GM12872 (cell line): ENCODE measurements around the gene UBL3.

Experiments
- TF ChIP-seq, protein P1 (sequence below): IDR thresholded peaks from 3 replicates; pipeline ENCODE4 v1.5.1; 2011; ENCODE audit warnings: low read depth, mild to moderate bottlenecking, low read length, moderate library complexity; ENCODE audit not compliant: insufficient read depth

UBL3 gene

DNA sequence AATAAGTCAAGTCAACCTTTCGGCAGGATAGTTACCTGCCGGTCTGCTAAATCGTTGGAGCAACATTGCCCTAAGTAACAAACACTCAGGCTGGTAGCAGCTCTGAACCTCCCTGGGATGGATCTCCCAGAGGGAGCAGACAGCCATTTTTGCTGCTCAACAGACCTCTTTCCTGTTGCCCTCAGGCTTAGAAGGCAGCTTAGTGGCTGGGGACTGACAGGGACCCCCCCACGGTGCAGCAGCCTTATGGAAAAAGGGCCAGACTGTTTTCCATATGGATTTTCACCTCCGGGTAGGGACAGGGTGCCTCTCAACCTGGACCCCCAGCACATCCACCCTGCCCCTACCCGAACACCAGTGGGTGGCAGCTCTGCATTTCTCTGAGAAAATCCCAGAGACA lies 49.7 kb downstream of the UBL3 start:
- TF ChIP-seq, protein P1, sequence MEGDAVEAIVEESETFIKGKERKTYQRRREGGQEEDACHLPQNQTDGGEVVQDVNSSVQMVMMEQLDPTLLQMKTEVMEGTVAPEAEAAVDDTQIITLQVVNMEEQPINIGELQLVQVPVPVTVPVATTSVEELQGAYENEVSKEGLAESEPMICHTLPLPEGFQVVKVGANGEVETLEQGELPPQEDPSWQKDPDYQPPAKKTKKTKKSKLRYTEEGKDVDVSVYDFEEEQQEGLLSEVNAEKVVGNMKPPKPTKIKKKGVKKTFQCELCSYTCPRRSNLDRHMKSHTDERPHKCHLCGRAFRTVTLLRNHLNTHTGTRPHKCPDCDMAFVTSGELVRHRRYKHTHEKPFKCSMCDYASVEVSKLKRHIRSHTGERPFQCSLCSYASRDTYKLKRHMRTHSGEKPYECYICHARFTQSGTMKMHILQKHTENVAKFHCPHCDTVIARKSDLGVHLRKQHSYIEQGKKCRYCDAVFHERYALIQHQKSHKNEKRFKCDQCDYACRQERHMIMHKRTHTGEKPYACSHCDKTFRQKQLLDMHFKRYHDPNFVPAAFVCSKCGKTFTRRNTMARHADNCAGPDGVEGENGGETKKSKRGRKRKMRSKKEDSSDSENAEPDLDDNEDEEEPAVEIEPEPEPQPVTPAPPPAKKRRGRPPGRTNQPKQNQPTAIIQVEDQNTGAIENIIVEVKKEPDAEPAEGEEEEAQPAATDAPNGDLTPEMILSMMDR, result no peak

DNA sequence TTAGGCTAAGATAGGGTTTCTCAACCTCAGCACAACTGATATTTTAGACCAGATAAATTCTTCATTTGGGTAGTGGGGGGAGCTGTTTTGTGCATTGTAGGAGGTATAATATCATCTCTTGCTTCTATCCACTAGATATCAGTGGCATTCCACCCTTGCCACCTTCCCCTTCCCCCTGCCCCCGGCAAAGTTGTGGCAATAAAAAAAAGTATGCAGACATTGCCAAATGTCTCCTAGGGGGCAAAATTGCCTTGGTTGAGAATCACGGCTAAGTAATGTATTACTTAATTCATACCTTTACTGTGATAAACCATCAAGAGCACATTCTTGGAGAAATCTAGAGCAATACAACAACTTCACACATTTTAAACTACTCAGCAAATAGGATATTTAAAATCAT lies 51.4 kb downstream of the UBL3 start:
- TF ChIP-seq, protein P1, result no peak

DNA sequence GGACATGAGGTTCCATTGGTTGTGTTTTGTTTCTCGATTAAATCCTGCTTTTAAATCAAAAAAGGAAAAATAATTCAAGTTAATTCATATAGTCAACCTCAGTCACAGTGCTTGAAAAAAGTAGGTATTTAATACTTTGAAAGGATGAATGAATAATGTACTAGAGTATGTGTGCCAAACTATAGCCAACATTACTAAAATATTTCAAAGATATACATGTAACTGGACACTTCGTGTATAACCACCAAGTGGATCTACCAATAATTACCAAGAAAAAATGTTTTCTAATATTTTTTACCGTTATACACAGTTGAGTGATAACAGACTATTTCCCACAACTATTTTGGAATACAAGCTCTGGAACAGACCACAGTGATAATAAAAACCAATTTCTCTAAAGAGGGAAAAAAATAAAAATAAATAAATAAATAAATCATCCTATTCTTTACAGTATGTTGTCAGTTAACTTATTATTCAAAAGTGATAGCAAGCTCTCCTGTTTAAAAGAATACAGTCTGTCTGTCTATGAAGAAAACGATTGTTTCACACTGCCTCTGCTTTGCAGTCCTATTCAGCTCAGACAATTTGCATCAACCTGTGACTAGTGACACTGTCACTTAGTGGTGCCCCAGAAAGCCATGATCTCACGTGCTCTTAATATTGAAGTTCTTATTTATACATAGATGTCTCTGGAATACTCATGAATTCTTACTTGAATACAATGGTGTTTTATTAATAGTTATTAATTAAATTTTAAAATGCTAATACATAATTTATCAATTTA lies 58.2 kb downstream of the UBL3 start:
- TF ChIP-seq, protein P1, result no peak

DNA sequence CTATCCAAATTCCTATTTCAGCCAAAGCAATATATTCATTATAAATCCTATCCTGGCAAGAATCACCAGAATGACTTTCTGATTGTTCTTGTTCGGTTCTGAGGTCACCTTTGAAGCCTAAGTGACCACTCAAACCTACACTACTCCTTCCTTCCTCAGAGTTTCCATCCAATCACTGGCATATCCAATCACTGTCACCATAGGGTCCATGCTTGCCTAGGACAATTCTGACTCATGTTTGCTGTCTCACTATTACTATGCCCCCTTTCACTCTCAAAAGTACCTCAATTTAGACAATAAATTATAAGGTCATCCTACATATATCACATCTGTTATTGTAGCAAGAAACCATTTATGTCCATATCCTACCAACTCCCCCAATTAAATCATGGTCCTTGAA lies 58.9 kb downstream of the UBL3 start:
- TF ChIP-seq, protein P1, result no peak

DNA sequence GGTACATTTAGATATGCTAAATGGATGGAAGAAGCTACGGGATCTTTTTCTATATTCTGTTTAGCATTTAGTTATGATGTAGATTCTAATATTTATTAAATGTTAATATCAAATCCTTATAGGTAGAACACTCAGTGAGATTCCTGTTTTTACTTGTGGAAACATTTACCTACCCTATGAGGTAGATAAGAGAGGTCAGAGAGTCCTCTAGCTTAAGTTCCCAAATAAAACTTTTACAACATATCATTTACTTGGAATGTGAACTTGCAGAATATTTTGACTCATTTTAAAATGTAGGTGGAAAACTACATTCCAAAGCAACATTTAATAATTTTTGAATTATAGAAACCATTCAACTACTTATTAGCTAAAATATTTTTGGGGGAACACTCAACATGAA lies 63.7 kb downstream of the UBL3 start:
- TF ChIP-seq, protein P1, result no peak

DNA sequence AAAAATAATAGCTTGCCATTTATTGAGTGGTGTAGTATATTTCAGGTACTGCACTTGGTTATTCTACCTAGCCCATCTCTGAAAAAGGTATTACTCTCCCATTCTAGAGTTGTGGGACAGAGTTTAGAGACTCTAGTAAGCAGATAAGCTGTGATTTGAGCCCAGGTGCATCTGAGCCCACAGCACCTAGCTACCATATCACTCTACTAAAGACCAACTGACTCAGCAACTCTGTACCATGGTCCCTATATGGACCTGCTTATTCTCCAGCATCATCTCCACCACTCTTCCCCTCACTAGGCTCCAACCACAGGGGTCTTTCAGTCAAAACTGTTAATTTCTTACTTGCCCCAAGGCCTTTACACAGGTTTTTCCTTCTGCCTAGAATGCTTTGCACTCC lies 64.4 kb downstream of the UBL3 start:
- TF ChIP-seq, protein P1, result no peak

DNA sequence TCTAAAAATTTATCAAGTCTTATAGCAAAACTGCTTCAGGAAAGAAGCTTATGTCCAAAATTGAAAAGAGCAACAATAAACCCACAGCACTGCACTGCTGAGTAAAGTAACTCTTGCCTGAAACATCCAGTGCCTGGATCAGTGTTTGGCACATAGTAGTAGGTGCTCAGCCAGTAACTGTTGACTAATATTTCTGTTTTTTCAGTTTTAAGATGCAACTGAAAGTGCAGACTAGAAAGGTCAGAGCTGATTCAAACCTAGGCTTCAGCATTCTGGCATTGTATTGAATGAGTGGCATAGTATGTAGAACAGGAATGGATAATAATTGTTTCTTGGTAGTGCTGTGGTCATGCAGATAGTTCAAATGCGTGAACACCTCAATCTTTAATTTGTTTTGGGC lies 67.6 kb downstream of the UBL3 start:
- TF ChIP-seq, protein P1, result no peak
